GM11168 (cell line): ENCODE results near the gene CLCN7.

Experiments used
- in situ Hi-C: fragments of 300-500 bp; cut with MboI; formaldehyde crosslinking; loops from one replicate; pipeline ENCODE4 v1.12.0; 2022; ENCODE audit warnings: low sequenced_read_pairs; ENCODE audit not compliant: unreplicated experiment

CLCN7 gene

GRCh38 chr16:1434644-1435592, 39.9 kb downstream of the CLCN7 start:
- in situ Hi-C loops, result no loop called here

DNA sequence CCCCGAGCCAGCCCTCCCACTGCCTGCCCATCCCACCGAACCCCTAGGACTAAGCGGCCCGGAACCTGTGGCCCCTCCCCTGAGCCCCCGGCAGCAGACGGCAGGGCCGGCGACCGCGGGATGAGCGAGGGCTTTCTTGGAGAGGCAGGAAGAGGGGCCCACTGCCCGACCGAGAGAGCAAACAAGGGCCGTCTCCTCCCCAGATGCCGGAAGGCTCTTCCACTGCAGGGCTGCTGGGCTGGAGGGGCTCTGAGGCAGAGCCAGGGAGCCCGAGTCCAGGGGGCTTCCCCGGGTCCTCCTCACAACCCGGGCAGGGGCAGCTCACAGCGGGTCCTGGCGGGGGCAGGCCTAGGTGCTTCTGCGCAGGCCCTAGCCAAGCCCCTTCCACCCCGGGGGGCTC, 41.1 kb downstream of the CLCN7 start:
- in situ Hi-C loops, result no loop called here

DNA sequence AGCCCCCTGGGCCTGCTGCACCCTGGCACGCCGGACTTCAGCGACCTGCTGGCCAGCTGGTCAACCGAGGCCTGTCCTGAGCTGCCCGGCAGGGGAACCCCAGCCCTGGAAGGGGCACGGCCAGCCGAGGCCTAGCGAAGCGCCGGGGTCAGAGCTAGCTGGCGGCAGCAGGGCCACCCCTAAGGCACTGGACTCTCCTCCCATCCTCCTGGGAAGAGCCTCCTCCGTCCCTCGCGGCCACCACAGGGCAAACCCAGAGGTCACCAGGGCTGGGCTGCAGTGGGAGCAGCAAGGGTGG, 41.6 kb downstream of the CLCN7 start:
- in situ Hi-C loops, result no loop called here

GRCh38 chr16:1432388-1433262, 42.2 kb downstream of the CLCN7 start:
- in situ Hi-C loops, result no loop called here

DNA sequence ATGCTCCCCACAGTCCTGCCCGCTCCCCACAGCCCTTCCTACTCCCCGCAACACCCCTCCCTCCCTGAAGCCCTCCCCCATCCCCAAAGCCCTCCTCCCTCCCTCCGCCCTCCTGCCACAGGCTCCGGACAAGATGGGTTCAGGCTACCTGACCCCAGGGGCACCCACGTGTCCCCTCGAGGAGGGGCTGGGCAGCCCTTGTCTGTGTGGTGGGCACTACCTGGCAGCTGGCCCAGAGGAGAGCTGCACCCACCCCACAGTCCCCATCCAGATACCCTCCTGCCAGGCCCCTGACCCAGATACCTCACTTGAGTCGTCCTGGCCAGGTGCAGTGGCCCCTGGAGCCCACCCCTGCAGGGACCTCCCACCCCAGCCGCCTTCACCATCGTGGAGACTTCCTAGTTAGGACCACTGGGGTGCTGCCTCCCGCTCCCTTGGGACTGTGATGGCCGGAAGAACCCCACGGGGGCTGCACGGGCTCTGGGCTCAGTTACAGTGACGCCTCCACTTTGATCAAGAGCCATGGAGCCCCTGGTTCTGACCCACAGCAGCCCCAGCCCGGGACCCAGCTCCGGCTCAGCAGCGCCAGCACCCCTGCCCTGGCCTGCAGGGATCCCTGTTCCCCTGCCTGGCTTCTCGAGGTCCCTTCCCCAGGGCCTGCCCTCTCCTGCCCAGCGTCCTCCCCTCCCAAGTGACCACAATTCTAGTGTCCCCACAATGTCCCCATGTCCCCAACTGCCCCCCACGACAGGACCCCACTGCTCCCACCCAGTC, 43.1 kb downstream of the CLCN7 start:
- in situ Hi-C loops, result no loop called here

GRCh38 chr16:1430759-1431496, 43.9 kb downstream of the CLCN7 start, which contains the start of gene PERCC1:
Gene PERCC1, plus strand, starts transcription at chr16:1431078. Its CDS starts 1,516 bp downstream, at chr16:1432594.
- in situ Hi-C loops, result no loop called here

DNA sequence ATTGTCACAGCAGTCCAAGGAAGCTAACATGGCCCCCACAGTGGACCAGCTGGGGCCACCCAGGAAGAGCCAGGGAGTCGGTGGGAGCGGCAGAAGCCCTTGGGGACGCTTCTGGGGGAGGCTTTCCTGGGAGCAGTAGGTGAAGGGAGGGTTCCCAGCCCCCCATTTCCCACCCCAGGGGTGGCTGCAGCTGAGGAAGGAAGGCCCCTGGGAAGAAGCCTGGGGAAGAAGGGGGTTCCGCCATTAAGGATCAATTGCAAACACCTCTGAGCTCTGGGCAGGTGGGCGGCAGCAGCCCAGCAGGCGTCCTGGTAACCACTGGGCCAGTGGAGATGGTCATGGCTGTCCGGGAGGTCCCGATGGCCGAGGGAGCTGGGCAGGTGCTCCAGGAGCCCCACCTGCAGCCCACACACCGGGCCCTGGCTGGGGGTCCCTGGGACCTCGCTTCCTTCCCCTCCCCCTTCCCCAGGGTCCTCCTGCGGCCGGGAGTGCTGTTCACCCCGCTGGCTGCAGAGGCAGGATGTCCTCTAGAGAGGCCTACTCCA, 44.5 kb downstream of the CLCN7 start:
- in situ Hi-C loops, result no loop called here

GRCh38 chr16:1429631-1430030, 45.2 kb downstream of the CLCN7 start:
- in situ Hi-C loops, result no loop called here

GRCh38 chr16:1429012-1429411, 45.8 kb downstream of the CLCN7 start:
- in situ Hi-C loops, result no loop called here

- in situ Hi-C loops, result no loop called here
Measured at GRCh38 chr16:1428511-1428910, 46.3 kb downstream of the CLCN7 start.

- in situ Hi-C loops, result no loop called here
Measured at GRCh38 chr16:1427473-1428461, 47.1 kb downstream of the CLCN7 start.

GRCh38 chr16:1426734-1427471, 47.9 kb downstream of the CLCN7 start:
- in situ Hi-C loops, result no loop called here

DNA sequence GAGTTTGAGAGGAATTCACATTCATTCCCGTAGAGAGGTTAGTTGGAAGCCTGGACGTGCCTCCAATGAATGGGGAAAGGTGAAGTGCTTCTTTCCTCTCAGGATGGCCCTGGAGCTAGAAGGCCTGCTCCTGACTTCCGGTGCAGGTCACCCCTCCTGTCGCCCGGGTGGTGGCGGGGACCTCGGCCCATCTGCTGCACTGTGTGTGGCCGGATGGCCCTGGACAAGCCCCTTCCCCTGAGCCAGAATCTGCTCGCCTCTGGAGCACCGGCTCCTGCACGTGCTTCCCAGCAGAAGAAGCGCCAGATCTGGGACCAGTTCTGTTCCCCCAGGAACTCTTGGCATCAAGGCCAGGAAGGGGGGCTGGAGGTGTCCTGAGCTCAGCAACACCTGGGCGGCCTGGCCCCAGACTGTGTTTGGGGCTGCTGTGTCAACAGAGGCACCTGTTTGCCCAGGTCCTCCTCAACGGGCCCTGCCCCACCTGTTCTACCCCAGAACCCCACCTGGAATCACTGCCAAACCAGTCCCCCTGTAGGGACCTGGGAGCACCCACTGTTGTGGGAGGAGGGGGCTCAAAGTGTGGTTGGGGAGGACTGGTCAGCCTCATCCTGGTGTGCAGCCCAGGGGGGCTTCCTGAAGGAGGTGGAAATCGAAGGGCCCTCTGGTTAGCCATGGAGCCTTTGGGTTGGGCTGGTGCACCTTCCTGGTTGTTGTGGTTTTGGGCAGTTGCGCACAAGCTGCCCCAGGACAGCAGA, 49.0 kb downstream of the CLCN7 start:
- in situ Hi-C loops, result no loop called here

DNA sequence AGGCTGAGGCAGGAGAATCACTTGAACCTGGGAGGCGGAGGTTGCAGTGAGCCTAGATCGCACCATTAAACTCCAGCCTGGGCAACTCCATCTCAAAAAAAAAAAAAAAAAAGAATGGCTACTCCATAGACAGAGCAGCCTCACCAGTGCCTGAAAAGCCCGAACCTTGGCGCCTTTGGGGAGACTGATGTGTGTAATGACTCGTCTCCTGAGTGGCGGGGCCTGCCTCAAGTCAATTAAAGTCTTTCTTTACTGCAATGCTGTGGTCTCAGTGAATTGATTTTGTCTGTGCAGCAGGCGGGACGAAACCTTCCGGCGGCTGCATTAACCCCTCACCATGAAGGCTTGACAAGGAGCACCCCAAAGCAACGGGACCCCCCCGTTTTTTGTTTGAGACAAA, 50.8 kb downstream of the CLCN7 start:
- in situ Hi-C loops, result no loop called here

- in situ Hi-C loops, result no loop called here
Measured at GRCh38 chr16:1422076-1422475, 52.8 kb downstream of the CLCN7 start.

GRCh38 chr16:1420111-1420539, 54.7 kb downstream of the CLCN7 start:
- in situ Hi-C loops, result no loop called here

DNA sequence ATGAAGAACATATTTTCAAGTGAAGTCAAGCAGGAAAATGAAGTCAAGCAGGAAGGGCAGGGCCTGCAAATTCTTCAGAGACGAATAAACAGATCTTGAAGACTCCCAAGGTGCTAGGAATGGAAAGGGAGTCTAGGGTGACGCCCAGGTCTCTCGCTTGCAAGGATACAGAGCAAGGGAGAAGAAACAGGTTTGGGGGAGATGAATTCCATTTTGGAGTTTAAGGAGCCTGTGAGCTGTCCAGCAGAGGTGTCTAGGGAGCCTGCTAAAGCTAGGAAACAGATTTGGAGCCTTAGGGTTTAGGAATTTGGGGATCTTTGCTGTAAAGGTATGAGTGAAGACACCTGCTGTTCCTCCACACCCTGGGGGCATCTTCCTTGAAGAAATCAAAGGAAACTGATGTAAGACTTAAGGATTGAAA, 58.3 kb downstream of the CLCN7 start:
- in situ Hi-C loops, result no loop called here
